GM19455 (cell line): ENCODE results near the gene KMT5C.

Experiments
- ATAC-seq: cut with Tn5 transposase; IDR thresholded peaks from one replicate; pipeline ENCODE4 v1.9.1; 2021; ENCODE audit not compliant: unreplicated experiment

Gene KMT5C

DNA sequence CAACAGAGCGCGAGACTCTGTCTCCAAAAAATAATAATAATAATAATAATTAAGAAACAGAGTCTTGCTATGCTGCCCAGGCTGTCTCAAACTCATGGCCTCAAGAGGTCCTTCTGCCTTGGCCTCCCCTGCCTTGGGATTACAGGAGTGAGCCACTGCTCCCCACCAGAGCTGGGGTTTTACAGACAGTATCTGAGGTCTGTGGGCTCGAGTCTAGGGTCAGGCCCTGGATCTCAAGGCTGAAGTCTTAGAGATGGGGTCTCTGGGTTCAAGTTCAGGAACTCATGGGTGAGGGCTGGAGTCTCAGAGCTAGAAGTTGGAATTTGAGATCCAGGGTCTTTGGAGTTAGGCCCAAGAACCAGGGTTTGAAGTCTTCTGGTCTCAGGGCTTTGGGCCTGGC is 27.1 kb downstream of the KMT5C start:
- ATAC-seq, result no peak

GRCh38 chr19:55368106-55368505 is 28.4 kb downstream of the KMT5C start:
- no peak for ATAC-seq

GRCh38 chr19:55368701-55369563 is 29.3 kb downstream of the KMT5C start:
- no peak for ATAC-seq

- no peak for ATAC-seq
These were observed 30.1 kb downstream of the KMT5C start for GRCh38 chr19:55369653-55370304.

- no peak for ATAC-seq
These were observed 30.8 kb downstream of the KMT5C start, which contains the start of gene IL11 for GRCh38 chr19:55370305-55370988. IL11 (minus strand) TSS chr19:55370463; CDS start chr19:55370310, 153 bp downstream.

- ATAC-seq, result no peak
These were observed 32.8 kb downstream of the KMT5C start for GRCh38 chr19:55372316-55373081.

DNA sequence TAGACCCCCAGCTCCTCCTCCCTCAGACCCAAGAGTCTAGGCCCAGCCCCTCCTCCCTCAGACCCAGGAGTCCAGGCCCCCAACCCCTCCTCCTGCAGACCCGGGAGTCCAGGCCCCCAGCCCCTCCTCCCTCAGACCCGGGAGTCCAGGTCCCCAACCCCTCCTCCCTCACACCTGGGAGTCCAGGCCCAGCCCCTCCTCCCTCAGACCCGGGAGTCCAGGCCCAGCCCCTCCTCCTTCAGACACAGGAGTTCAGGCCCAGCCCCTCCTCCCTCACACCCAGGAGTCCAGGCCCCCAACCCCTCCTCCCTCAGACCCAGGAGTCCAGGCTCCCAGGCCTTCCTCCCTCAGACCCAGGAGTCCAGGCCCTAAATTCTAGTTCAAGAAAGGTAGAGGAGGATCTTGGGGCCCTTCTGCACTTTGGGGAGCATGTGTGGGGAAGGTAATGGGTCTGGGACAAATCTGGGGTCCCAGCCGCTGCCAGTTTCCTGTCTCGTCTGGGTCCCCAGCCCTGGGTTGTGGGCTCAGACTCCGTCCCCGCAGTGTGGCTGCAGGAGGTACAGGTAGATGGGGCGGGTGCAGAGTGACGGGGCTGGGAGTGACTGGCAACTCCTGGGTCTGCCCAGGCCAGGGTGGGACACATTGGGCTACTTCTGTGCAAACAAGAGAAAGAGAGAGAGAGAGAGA is 33.8 kb downstream of the KMT5C start:
- ATAC-seq, result no peak

DNA sequence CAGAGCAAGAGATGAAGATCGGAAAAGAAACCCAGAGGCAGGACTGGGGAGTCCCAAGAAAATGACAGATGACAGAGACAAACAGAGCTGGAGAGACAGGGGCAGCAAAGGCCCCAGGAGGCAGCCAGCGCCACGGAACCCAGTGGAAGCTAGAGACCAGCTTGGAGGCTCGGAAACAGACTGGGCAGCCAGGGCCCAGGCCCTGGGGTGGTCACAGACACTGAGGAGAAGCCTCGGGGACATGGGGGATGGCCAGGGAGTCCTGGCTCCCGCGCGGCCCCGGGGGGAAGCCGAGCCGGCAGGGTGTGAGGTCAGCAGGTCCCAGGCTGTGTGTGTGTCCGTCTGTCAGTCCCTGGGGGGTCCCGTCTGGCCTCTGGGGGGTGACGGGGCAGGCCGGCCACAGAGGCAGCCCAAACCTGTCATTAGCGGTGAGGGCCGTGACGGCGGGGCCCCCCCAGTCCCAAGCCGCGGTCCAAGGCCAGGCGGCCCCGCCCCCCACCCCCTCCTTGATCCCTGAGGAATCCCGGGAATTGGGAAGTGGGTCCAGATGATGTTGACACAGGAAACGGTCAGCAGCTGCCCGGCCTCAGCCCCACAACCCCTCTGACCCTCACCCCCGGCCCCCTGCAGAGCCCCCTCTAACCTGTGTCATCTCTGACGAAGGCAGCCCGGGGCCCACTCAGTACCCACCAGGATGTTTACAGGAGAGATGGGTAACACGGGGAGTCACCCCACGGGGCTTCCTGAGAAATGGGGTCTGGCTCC is 34.5 kb downstream of the KMT5C start:
- ATAC-seq, result no peak

DNA sequence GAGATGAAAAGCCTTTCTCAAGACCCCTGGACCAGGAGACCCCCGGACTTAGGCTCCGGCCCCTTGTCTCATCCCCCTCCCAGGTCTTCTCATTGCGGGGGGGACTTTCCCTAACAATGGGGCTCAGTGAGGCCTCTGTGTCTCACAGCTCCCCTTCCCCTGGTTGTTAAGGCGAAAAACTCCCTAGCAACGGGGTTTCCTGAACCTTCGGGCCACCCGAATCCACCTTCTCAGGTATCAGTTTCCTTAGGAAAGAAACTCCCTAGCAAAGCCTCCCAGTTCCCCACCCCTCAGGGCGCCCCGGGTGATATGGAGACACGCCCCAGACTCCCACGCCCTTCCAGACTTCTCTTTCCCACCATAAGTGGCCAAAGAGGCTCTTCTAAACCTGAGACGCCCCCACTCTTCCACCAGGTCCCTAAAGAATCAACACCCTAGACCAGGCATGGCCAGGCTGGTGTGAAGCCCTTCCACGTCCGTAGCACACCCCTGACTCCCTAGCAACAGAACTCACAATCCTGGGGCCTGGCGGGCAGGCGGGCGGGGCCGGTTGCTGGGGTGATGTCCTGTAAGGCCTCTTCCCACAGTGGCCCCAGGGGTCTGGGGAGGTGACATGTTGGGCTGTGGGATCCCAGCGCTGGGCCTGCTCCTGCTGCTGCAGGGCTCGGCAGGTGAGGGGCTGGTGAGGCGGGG is 36.7 kb downstream of the KMT5C start, which contains the start of gene TMEM190:
Gene TMEM190, plus strand, starts transcription at position 586 of the 693 bp plus-strand sequence. Its CDS starts 28 bp downstream, at position 614.
- ATAC-seq, result no peak

GRCh38 chr19:55377356-55378131 is 37.9 kb downstream of the KMT5C start:
- no peak for ATAC-seq

GRCh38 chr19:55379174-55379573 is 39.5 kb downstream of the KMT5C start:
- no peak for ATAC-seq

GRCh38 chr19:55382013-55382412 is 42.3 kb downstream of the KMT5C start:
- no peak for ATAC-seq

DNA sequence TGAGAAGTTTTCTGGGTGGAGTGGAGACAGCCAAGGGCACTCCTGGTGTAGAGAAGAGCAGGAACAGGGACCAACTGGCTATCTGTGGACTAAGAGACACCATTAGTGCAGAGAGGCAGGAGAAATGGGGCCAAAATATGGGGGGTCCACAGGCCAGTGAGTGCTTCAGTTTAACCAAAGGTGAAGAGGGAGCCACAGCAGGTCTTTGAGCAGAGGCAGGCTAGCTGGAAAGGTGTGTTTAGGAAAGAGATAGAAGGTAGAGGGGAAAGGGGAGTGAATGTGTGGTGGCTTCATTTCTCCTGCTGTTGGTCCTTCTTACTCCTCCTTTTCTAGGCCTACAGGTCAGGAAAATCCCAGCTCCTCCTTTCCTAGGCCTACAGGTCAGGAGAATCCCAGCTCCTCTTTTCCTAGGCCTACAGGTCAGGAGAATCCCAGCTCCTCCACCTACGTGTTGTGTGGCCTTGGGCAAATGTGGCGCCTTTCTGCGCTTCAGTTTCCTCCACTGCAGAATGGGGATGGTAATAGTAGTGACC is 42.9 kb downstream of the KMT5C start:
- ATAC-seq, result no peak

DNA sequence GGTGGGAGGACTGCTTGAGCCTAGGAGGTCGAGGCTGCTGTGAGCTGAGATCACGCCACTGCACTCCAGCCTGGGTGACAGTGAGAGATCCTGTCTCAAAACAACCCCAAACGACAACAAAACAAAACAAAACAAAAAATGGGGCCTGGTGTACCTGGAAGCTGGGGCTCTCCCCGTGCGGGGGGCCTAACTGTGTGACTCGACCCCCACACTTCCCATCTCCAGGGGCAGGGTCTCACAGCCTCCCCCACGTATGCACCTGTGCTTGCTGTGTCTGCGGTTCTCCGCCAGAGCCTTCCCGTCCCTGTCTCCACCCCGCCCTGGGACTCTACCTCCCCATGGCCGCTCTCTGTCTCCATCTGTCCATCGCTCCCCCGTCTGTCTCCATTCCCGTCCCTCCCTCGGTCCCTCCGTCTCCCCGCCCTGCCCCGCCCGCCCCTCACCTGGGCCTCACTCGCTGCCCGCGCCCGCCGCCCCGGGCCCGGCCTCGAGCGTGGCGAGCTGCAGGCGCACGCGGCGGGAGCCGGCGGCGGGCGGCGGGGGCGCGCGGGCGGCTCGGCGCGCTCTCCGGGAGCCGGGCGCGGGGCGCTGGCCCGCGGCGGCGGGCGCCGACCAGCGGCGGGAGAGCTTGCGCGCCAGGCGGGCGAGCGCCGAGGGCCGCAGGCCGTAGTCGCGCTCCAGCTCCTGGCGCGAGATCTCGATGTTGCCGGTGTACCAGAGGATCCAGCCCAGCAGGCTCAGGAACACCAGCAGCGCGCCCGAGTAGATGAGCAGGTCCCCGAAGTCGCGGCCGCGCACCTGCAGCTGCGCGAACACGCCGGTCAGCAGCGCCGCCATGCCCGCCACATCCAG is 43.8 kb downstream of the KMT5C start:
- no peak for ATAC-seq

DNA sequence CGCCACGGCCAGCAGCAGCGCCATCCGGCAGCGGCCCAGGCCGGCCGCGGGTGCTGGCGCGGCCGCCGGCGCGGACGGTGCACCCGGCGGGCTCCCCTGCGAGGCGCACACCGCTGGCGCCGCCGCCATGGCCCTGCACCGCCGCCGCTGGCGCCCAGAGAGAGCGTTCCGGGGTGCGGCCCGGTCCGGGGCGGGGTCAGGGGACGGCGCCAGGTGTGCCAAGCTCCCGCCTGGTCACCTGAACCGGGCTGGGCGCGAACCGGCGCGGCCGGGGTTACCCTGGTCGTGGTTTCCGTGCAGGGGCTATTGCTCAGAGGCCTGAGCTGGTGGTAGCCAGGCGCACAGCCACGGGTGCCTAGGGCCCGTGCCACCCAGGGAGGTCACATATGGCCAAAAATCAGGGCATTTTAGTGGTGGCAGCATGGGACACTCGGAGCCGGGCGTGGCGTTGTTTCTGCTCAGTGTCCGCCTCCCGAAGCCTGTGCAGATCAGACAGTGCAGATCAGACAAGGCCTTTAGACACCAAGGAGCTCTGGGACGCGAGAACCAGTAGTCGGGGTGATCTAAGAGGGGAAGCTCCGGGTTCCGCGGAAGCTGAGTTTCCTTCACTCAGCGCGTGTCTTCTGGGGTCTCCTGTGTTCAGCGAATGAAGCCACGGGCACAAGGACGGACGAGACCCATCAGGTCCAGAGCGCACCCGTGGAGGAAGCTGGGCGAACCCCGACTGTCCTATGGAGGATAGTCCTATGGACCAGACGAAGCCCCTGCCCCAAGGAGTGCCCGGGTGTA is 44.6 kb downstream of the KMT5C start, which contains the start of gene TMEM238:
Gene TMEM238, minus strand, starts transcription at position 162 of the 789 bp plus-strand sequence. Its CDS starts 33 bp downstream, at position 129.
- no peak for ATAC-seq
